ENCODE data around the gene BRSK1.
A peak's percentile ranks its signal among the peaks of the same experiment; 100 is the strongest.

The BRSK1 gene

DNA sequence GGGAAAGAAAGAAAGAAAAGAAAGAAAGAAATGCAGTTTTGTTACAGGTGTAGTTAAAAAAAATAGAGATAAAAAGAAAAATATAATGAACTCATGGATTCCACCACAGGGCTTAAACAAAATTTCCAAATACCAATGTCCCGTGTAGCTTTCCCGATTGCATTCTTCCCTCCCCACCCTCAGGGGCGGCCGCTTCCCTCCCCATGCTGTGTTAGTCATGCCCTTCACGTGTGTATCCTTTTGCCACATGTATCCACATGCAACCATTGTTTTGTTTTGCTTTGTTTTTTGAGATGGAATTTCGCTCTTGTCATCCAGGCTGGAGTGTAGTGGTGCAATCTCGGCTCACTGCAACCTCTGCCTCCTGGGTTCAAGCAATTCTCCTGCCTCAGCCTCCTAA is 52.3 kb downstream of the BRSK1 start:
- H3K4me3 ChIP-seq (ENCODE audit: low read length), result no peak overlapping the region
- no peaks in the 10 kb centered on the region for H3K36me3 ChIP-seq (ENCODE audit: control insufficient read depth, insufficient read depth, low read length)
- no peaks in the 10 kb centered on the region for H3K27me3 ChIP-seq (ENCODE audit: control insufficient read depth, insufficient read depth, low read length)
- H3K4me1 ChIP-seq (ENCODE audit: control insufficient read depth, insufficient read depth, low read length), result peaks cover 26% of the 10 kb centered on the region
- H3K9me3 ChIP-seq (ENCODE audit: control insufficient read depth, low read length), result no peaks in the 10 kb centered on the region
- no peak overlapping the region for H3K9ac ChIP-seq (ENCODE audit: low read length)

DNA sequence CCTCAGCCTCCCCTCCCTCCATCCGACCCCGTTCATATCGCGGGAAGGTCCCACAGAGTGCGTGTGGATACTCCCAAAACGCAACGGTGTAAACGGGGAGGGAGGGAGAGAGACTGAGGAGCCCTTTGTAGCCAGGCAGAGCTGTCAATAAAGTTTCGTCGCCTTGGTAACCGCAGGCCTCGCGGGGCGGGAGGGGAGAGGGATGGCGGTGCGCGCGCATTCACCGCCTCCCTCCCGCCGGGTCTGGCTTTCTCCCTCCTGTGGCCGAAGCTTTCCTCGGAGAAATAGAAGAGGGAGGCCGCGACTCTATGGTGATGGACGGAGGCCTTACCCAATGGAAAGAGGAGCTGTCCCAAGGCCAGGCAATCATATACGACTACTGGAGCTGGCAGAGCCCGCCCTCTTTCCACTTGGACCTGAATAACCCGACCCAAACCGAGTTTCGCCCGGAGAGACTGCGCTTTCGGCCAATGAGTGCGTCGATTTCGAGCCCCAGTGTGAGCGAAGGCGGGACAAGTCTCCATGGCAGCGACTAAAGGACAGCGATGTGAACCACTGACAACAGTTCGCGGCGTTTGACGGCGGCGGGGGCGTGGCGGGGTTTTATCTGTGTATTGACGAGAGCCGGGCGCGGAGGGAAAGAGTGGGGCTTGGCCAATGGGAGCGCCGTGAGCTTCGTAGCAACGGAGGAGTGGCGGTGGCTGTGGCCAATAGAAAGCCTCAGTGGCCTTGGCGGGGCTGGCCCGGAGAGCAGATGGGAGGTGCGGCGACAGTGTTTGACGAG is 55.5 kb downstream of the BRSK1 start, which contains the start of gene KMT5C:
KMT5C (plus strand) TSS at position 772 of the 784 bp plus-strand sequence. CDS start 2,061 bp downstream, outside the sequence.
- Histone ChIP-seq H3K4me1 (ENCODE audit: control insufficient read depth, insufficient read depth, low read length) (peaks cover 19% of the 10 kb centered on the region), H3K27me3 (ENCODE audit: control insufficient read depth, insufficient read depth, low read length) (no peaks in the 10 kb centered on the region)

GRCh38 chr19:55339889-55340783 is 56.3 kb downstream of the BRSK1 start:
- H3K9ac ChIP-seq (ENCODE audit: low read length), result peak overlapping the region; percentile 97
- H3K27me3 ChIP-seq (ENCODE audit: control insufficient read depth, insufficient read depth, low read length), result no peaks in the 10 kb centered on the region
- no peaks in the 10 kb centered on the region for H3K9me3 ChIP-seq (ENCODE audit: control insufficient read depth, low read length)
- H3K36me3 ChIP-seq (ENCODE audit: control insufficient read depth, insufficient read depth, low read length), result no peaks in the 10 kb centered on the region
- H3K4me1 ChIP-seq (ENCODE audit: control insufficient read depth, insufficient read depth, low read length), result peaks cover 17% of the 10 kb centered on the region
- peak overlapping the region; percentile 60 for H3K4me3 ChIP-seq (ENCODE audit: low read length)

More for the DNA sequence above, 55.5 kb downstream of the BRSK1 start, which contains the start of gene KMT5C:
- Histone ChIP-seq H3K36me3 (ENCODE audit: control insufficient read depth, insufficient read depth, low read length) (no peaks in the 10 kb centered on the region), H3K9me3 (ENCODE audit: control insufficient read depth, low read length) (no peaks in the 10 kb centered on the region), H3K9ac (ENCODE audit: low read length) (peak within 1 kb of the TSS; percentile 97), H3K4me3 (ENCODE audit: low read length) (peak within 1 kb of the TSS; percentile 60)

GRCh38 chr19:55340784-55341147 is 57.0 kb downstream of the BRSK1 start:
- Histone ChIP-seq H3K4me3 (ENCODE audit: low read length) (peak overlapping the region; percentile 60), H3K27me3 (ENCODE audit: control insufficient read depth, insufficient read depth, low read length) (no peaks in the 10 kb centered on the region), H3K36me3 (ENCODE audit: control insufficient read depth, insufficient read depth, low read length) (no peaks in the 10 kb centered on the region), H3K9me3 (ENCODE audit: control insufficient read depth, low read length) (no peaks in the 10 kb centered on the region), H3K4me1 (ENCODE audit: control insufficient read depth, insufficient read depth, low read length) (peaks cover 21% of the 10 kb centered on the region), H3K9ac (ENCODE audit: low read length) (peak overlapping the region; percentile 97)

GRCh38 chr19:55341171-55341588 is 57.4 kb downstream of the BRSK1 start:
- Histone ChIP-seq H3K4me1 (ENCODE audit: control insufficient read depth, insufficient read depth, low read length) (peaks cover 25% of the 10 kb centered on the region), H3K9ac (ENCODE audit: low read length) (peak overlapping the region; percentile 97), H3K4me3 (ENCODE audit: low read length) (peak overlapping the region; percentile 60), H3K36me3 (ENCODE audit: control insufficient read depth, insufficient read depth, low read length) (no peaks in the 10 kb centered on the region), H3K9me3 (ENCODE audit: control insufficient read depth, low read length) (no peaks in the 10 kb centered on the region), H3K27me3 (ENCODE audit: control insufficient read depth, insufficient read depth, low read length) (no peaks in the 10 kb centered on the region)

- Histone ChIP-seq H3K27me3 (ENCODE audit: control insufficient read depth, insufficient read depth, low read length) (no peaks in the 10 kb centered on the region), H3K4me1 (ENCODE audit: control insufficient read depth, insufficient read depth, low read length) (peaks cover 25% of the 10 kb centered on the region), H3K36me3 (ENCODE audit: control insufficient read depth, insufficient read depth, low read length) (no peaks in the 10 kb centered on the region), H3K4me3 (ENCODE audit: low read length) (no peak overlapping the region), H3K9me3 (ENCODE audit: control insufficient read depth, low read length) (no peaks in the 10 kb centered on the region), H3K9ac (ENCODE audit: low read length) (no peak overlapping the region)
These were observed 58.1 kb downstream of the BRSK1 start for GRCh38 chr19:55341595-55342531.

DNA sequence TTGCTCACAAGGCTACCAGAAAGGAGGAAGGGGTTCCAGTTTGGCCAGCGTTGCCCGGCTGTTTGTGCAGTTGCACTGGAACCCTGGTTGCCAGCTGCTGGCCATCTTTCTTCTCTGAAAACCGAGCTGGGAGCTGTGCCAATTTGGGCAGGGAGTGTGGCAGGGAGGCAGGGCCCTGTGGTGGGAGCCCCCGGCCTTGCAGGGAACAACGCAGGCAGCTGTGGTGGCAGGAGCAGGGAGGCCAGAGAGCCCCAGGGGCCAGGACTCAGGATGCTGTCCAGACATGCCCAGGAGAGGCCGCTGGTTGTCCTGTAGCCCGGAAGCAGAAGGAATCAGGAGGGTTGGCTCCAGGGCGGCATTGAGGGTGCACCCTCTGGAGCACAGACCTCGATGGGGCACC is 60.6 kb downstream of the BRSK1 start:
- Histone ChIP-seq H3K9me3 (ENCODE audit: control insufficient read depth, low read length) (no peaks in the 10 kb centered on the region), H3K4me1 (ENCODE audit: control insufficient read depth, insufficient read depth, low read length) (peaks cover 18% of the 10 kb centered on the region), H3K9ac (ENCODE audit: low read length) (no peak overlapping the region), H3K27me3 (ENCODE audit: control insufficient read depth, insufficient read depth, low read length) (no peaks in the 10 kb centered on the region), H3K36me3 (ENCODE audit: control insufficient read depth, insufficient read depth, low read length) (no peaks in the 10 kb centered on the region), H3K4me3 (ENCODE audit: low read length) (no peak overlapping the region)

DNA sequence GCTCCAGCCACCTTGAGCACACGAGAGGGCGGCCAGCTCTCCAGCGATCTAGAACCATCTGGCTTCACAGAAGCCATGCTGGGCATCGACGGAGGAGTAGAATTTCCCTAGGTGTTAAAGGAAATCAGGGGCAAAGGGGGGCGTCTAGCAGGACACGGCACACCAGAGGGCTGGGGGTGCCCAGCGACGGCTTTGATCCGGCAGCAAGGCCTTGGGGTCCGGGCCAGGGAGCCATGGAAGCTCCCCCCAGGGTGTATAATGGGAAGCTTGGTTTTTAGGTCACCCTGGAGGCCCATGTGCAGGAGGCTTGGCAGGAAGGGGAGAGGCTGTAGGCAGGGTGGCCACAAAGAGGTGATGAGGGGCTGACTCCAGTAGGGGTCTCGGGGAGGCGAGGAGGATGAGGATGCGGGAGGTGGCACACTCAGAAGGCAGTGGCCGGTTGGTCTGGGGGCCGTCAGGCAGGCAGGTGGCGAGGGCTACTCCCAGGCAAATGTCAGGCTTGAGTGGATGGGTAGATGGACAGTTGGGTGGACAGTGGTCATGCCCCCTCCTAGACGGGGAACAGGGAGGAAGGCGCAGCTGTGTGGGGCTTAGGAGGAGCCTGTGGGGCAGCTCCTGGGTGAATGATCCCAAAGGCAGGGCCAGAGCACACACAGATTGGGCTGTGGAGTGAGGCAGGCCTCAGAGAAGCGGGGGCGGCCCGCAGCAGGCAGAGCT is 61.5 kb downstream of the BRSK1 start:
- Histone ChIP-seq H3K27me3 (ENCODE audit: control insufficient read depth, insufficient read depth, low read length) (peaks cover under 1% of the 10 kb centered on the region), H3K9ac (ENCODE audit: low read length) (no peak overlapping the region), H3K4me1 (ENCODE audit: control insufficient read depth, insufficient read depth, low read length) (peaks cover 16% of the 10 kb centered on the region), H3K4me3 (ENCODE audit: low read length) (no peak overlapping the region), H3K36me3 (ENCODE audit: control insufficient read depth, insufficient read depth, low read length) (no peaks in the 10 kb centered on the region), H3K9me3 (ENCODE audit: control insufficient read depth, low read length) (no peaks in the 10 kb centered on the region)

GRCh38 chr19:55345818-55346724 is 62.3 kb downstream of the BRSK1 start:
- H3K4me1 ChIP-seq (ENCODE audit: control insufficient read depth, insufficient read depth, low read length), result peaks cover 16% of the 10 kb centered on the region
- no peaks in the 10 kb centered on the region for H3K9me3 ChIP-seq (ENCODE audit: control insufficient read depth, low read length)
- H3K36me3 ChIP-seq (ENCODE audit: control insufficient read depth, insufficient read depth, low read length), result no peaks in the 10 kb centered on the region
- H3K9ac ChIP-seq (ENCODE audit: low read length), result no peak overlapping the region
- H3K4me3 ChIP-seq (ENCODE audit: low read length), result no peak overlapping the region
- H3K27me3 ChIP-seq (ENCODE audit: control insufficient read depth, insufficient read depth, low read length), result peaks cover 8% of the 10 kb centered on the region

GRCh38 chr19:55346725-55347441 is 63.1 kb downstream of the BRSK1 start:
- no peaks in the 10 kb centered on the region for H3K36me3 ChIP-seq (ENCODE audit: control insufficient read depth, insufficient read depth, low read length)
- H3K9me3 ChIP-seq (ENCODE audit: control insufficient read depth, low read length), result no peaks in the 10 kb centered on the region
- H3K27me3 ChIP-seq (ENCODE audit: control insufficient read depth, insufficient read depth, low read length), result peaks cover 16% of the 10 kb centered on the region
- H3K9ac ChIP-seq (ENCODE audit: low read length), result no peak overlapping the region
- peaks cover 16% of the 10 kb centered on the region for H3K4me1 ChIP-seq (ENCODE audit: control insufficient read depth, insufficient read depth, low read length)
- H3K4me3 ChIP-seq (ENCODE audit: low read length), result no peak overlapping the region

All from mucosa of stomach (tissue), 1 donor.